ENCODE measurements around the gene ZCCHC14. TPM values are rescaled to one million over a fixed set of nuclear protein-coding genes. Genes with fewer than 3 reads are reported as not detected.

Gene ZCCHC14
- total and polyA plus RNA-seq, 2 of the 13 experiments (the other 11 are each of a cell fraction or from before 2014, with no cell fraction given), result 12.4 to 12.5 TPM

- no peak for TF ChIP-seq ZNF503 (CRISPR knock-in tag; IDR thresholded peaks at IDR 0.05)
- no peak for TF ChIP-seq ZNF276 (CRISPR knock-in tag; IDR thresholded peaks at IDR 0.05; ENCODE audit: low read depth)
- TF ChIP-seq KDM6A (CRISPR knock-in tag; IDR thresholded peaks at IDR 0.05; ENCODE audit: low read depth), result no peak; the same call in 1 of the 2 replicates
- peak; percentile 70 for TF ChIP-seq KDM3A (CRISPR knock-in tag; IDR thresholded peaks at IDR 0.05; ENCODE audit: low read depth)
- TF ChIP-seq ERF (CRISPR knock-in tag; IDR thresholded peaks at IDR 0.05), result peak; percentile 72; the same call in 1 of the 2 replicates
- TF ChIP-seq SETDB1 (CRISPR knock-in tag; IDR thresholded peaks at IDR 0.05; ENCODE audit: borderline replicate concordance), result no peak
- no peak for TF ChIP-seq ZBTB1 (CRISPR knock-in tag; IDR thresholded peaks at IDR 0.05; ENCODE audit: borderline replicate concordance)
- no peak for TF ChIP-seq E2F1 (CRISPR knock-in tag; IDR thresholded peaks at IDR 0.05)
- TF ChIP-seq FOXP4 (CRISPR knock-in tag; IDR thresholded peaks at IDR 0.05), result 0 out of 2 replicates have a peak, but pooled peaks have one; percentile 12
- TF ChIP-seq BRCA1 (CRISPR knock-in tag; IDR thresholded peaks at IDR 0.05), result no peak
- no peak for TF ChIP-seq SMAD3 (CRISPR knock-in tag; IDR thresholded peaks at IDR 0.05)
- peak; percentile 35; the same call in 1 of the 2 replicates for TF ChIP-seq HOMEZ (CRISPR knock-in tag; IDR thresholded peaks at IDR 0.05; ENCODE audit: low read depth)
- no peak for TF ChIP-seq MEIS2 (CRISPR knock-in tag; IDR thresholded peaks at IDR 0.05)
- TF ChIP-seq ZNF333 (CRISPR knock-in tag; IDR thresholded peaks at IDR 0.05; ENCODE audit: borderline replicate concordance), result no peak
- no peak for TF ChIP-seq PAWR (CRISPR knock-in tag; IDR thresholded peaks at IDR 0.05; ENCODE audit: borderline replicate concordance)
- TF ChIP-seq MXI1 (IDR thresholded peaks at IDR 0.05; ENCODE audit: borderline replicate concordance, low read depth, low read length), result no peak
- no peak for TF ChIP-seq PCBP1 (IDR thresholded peaks at IDR 0.05; ENCODE audit: borderline replicate concordance, low read depth, low read length)
- no peak for TF ChIP-seq ARNTL (CRISPR knock-in tag; IDR thresholded peaks at IDR 0.05)
- TF ChIP-seq ZFP1 (CRISPR knock-in tag; IDR thresholded peaks at IDR 0.05), result no peak
Measured at GRCh38 chr16:87471278-87472141, 21.3 kb downstream of the ZCCHC14 start (continued).

Data from HepG2 (cell line).